ENCODE data around the gene PMFBP1. TPM values are rescaled to one million over a fixed set of nuclear protein-coding genes. Genes with fewer than 3 reads are reported as not detected.

The PMFBP1 gene
- total and polyA plus RNA-seq, 10 of the 15 experiments (the other 5 are each of a cell fraction or from before 2014, with no cell fraction given), result 0.40 to 2.3 (median 1.1) TPM

DNA sequence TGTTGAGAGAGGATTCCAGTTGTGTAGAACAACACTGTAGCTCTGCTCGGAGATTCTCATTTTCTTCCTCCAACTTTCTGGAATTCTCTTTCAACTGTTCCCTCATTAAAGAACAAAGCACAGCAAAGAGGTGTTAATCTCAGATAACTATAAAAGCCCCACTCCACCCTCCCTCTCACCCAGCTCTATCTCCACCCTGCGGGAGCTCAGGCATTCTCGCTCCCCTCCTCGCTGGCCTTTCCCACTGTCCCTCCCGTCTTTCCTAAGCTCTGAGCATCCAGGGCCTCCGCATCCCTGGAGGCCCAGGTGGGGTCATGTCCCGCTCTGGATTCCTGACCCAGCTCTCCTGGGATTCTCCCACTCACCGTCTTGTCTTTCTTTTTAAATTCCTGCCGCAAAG, 43.3 kb downstream of the PMFBP1 start:
- TF ChIP-seq SMAD1 (IDR thresholded peaks at IDR 0.05; ENCODE audit: low read depth, partially characterized antibody), result no peak
- no peak for TF ChIP-seq IRF3 (IDR thresholded peaks at IDR 0.05)
- TF ChIP-seq HDAC2 (IDR thresholded peaks at IDR 0.05), result no peak
- TF ChIP-seq SMARCA5 (IDR thresholded peaks at IDR 0.05), result no peak
- no peak for TF ChIP-seq SRF (IDR thresholded peaks at IDR 0.05; ENCODE audit: low read depth in 2 of 2, low read length in 2 of 2)
- no peak for TF ChIP-seq TBL1XR1 (IDR thresholded peaks at IDR 0.05; ENCODE audit: low read depth, low read length)
- H2AFZ ChIP-seq (ENCODE audit: control insufficient read depth, low read depth, low read length), result no peak overlapping the region
- ChIA-PET SMC1A (ENCODE audit: uncharacterized antibody, unreplicated experiment) (interaction anchor here (0.8 to 1.7 kb wide), 4 partner anchors 15 to 699 kb away, joined by 3 to 5 read pairs (median 4); no protein-coding TSS in a partner anchor), RAD21 (ENCODE audit: unreplicated experiment) (interaction anchor here (1.9 kb wide), 1 partner anchor 338 kb away, joined by 9 read pairs; no protein-coding TSS in a partner anchor), CTCF (interaction anchor here (0.6 to 3.5 kb wide), 5 partner anchors 172 to 703 kb away, joined by 3 to 21 read pairs (median 3); no protein-coding TSS in a partner anchor), POLR2A (no interaction called here)
- no peak for DNase-seq (ENCODE audit: low read depth, low spot score)
- no peak for ATAC-seq
- H3K36me3 ChIP-seq (ENCODE audit: control insufficient read depth in 2 of 2, insufficient read depth in 2 of 2, low read length in 1 of 2), result no peaks in the 10 kb centered on the region
- no peaks in the 10 kb centered on the region for H3K79me2 ChIP-seq (ENCODE audit: control insufficient read depth, insufficient read depth, low read length)
- H3K4me2 ChIP-seq (ENCODE audit: control insufficient read depth, insufficient read depth), result no peak overlapping the region
- H3K4me3 ChIP-seq, result no peak overlapping the region
- BruUV-seq (replicated peaks), result no TSS peak
- no peaks in the 10 kb centered on the region for H4K20me1 ChIP-seq (ENCODE audit: control insufficient read depth, insufficient read depth)
- H3K27ac ChIP-seq (ENCODE audit: control insufficient read depth, insufficient read depth), result no peak overlapping the region
- FAIRE-seq, result no peak
- H3K27me3 ChIP-seq (replicated peaks in 1 of 2; ENCODE audit: control insufficient read depth in 2 of 2, insufficient read depth in 2 of 2, low read length in 1 of 2), result no peaks in the 10 kb centered on the region
- 78% methylated on average over 8 of the region's 9 CpGs for WGBS (ENCODE audit: insufficient coverage, insufficient replicate concordance, low lambda C conversion rate, missing lambda C conversion rate)
- H3K4me1 ChIP-seq (ENCODE audit: control insufficient read depth, insufficient read depth, low read length), result no peaks in the 10 kb centered on the region; the same call in 1 of the 2 replicates
- no peaks in the 10 kb centered on the region for H3K9me3 ChIP-seq (replicated peaks; ENCODE audit: control insufficient read depth, insufficient read depth, low read length)
- intact Hi-C loops (cut with micrococcal nuclease; ENCODE audit: unreplicated experiment) (loop anchor here (5.0 to 10.0 kb wide), 3 partner anchors 116 to 1404 kb away; no protein-coding TSS in a partner anchor), in situ Hi-C loops (cut with MboI) (loop anchor here (10.0 kb wide), 1 partner anchor 1826 kb away; no protein-coding TSS in a partner anchor)
- no peak overlapping the region for H3K9ac ChIP-seq (ENCODE audit: control insufficient read depth, insufficient read depth, low read length)

- DNase-seq (ENCODE audit: low read depth, low spot score) (no peak), FAIRE-seq (no peak), ATAC-seq (no peak)
- H4K20me1 ChIP-seq (ENCODE audit: control insufficient read depth, insufficient read depth), result no peaks in the 10 kb centered on the region
- H3K79me2 ChIP-seq (ENCODE audit: control insufficient read depth, insufficient read depth, low read length), result no peaks in the 10 kb centered on the region
- POLR2A ChIA-PET, result no interaction called here
- SMC1A ChIA-PET (ENCODE audit: uncharacterized antibody, unreplicated experiment), result interaction anchor here (1.0 to 4.9 kb wide), 3 partner anchors 95 to 340 kb away, joined by 4 to 38 read pairs (median 5); no protein-coding TSS in a partner anchor
- H2AFZ ChIP-seq (ENCODE audit: control insufficient read depth, low read depth, low read length), result no peak overlapping the region
- BruUV-seq (replicated peaks), result no TSS peak
- in situ Hi-C loops (cut with MboI), result loop anchor here (10.0 kb wide), 1 partner anchor 1828 kb away; no protein-coding TSS in a partner anchor
- 16% methylated on average over 2 of the region's 2 CpGs for WGBS (ENCODE audit: insufficient coverage, insufficient replicate concordance, low lambda C conversion rate, missing lambda C conversion rate)
- no peaks in the 10 kb centered on the region for H3K9me3 ChIP-seq (replicated peaks; ENCODE audit: control insufficient read depth, insufficient read depth, low read length)
- no peaks in the 10 kb centered on the region for H3K27me3 ChIP-seq (replicated peaks in 1 of 2; ENCODE audit: control insufficient read depth in 2 of 2, insufficient read depth in 2 of 2, low read length in 1 of 2)
- intact Hi-C loops (cut with micrococcal nuclease; ENCODE audit: unreplicated experiment), result loop anchor here (5.0 to 10.0 kb wide), 3 partner anchors 118 to 1406 kb away; no protein-coding TSS in a partner anchor
- TF ChIP-seq LARP7 (IDR thresholded peaks at IDR 0.05), result no peak
- no peak for TF ChIP-seq BRCA1 (IDR thresholded peaks at IDR 0.05; ENCODE audit: low read depth, low read length)
- no peak for TF ChIP-seq ELK1 (IDR thresholded peaks at IDR 0.05; ENCODE audit: low read depth, low read length)
- H3K36me3 ChIP-seq (ENCODE audit: control insufficient read depth in 2 of 2, insufficient read depth in 2 of 2, low read length in 1 of 2), result no peaks in the 10 kb centered on the region
- H3K27ac ChIP-seq (ENCODE audit: control insufficient read depth, insufficient read depth), result no peak overlapping the region
- CTCF ChIA-PET, result interaction anchor here (0.8 to 4.5 kb wide), 3 partner anchors 24 to 341 kb away, joined by 4 to 92 read pairs (median 4); no protein-coding TSS in a partner anchor
- RAD21 ChIA-PET (ENCODE audit: unreplicated experiment), result no interaction called here
- H3K9ac ChIP-seq (ENCODE audit: control insufficient read depth, insufficient read depth, low read length), result no peak overlapping the region
- no peak overlapping the region for H3K4me3 ChIP-seq
- no peaks in the 10 kb centered on the region; the same call in 1 of the 2 replicates for H3K4me1 ChIP-seq (ENCODE audit: control insufficient read depth, insufficient read depth, low read length)
- H3K4me2 ChIP-seq (ENCODE audit: control insufficient read depth, insufficient read depth), result no peak overlapping the region
Observed at GRCh38 chr16:72126429-72126765, 45.6 kb downstream of the PMFBP1 start.
